GM12878 (cell line): ENCODE data around the gene FAM120A.

ENCODE experiments used
- CTCF ChIP-seq, 3 experiments: IDR thresholded peaks in 2 of 3; conservative IDR thresholded peaks in 1 of 3; 2 replicates each; pipeline ENCODE4 v1.5.1; 2011; ENCODE audit warnings: low read depth in 3 of 3, low read length in 3 of 3, mild to moderate bottlenecking in 3 of 3, control low read depth in 2 of 3, moderate library complexity in 2 of 3, inconsistent platforms in 1 of 3, mixed read lengths in 1 of 3; ENCODE audit not compliant: control insufficient read depth in 2 of 3, insufficient read depth in 1 of 3; ENCODE audit errors: extremely low read depth in 1 of 3
- MXI1 ChIP-seq: fragments of 150-350 bp; IDR thresholded peaks from 2 replicates; pipeline ENCODE4 v1.6.1; 2011; ENCODE audit warnings: low read depth, mild to moderate bottlenecking, inconsistent platforms, low read length, improper control_type of control experiment
- NFXL1 ChIP-seq: fragments of 450-650 bp; IDR thresholded peaks from 2 replicates; pipeline ENCODE4 v1.6.1; 2017; ENCODE audit warnings: antibody characterized with exemption, mild to moderate bottlenecking, borderline replicate concordance
- REST ChIP-seq: IDR thresholded peaks from 2 replicates; pipeline ENCODE4 v1.6.1; 2012; ENCODE audit warnings: mild to moderate bottlenecking, low read depth, low read length
- RFX5 ChIP-seq: IDR thresholded peaks from 2 replicates; pipeline ENCODE4 v1.6.1; 2011; ENCODE audit warnings: low read depth, low read length, improper control_type of control experiment
- SPI1 ChIP-seq: IDR thresholded peaks from 2 replicates; pipeline ENCODE4 v1.6.1; 2011; ENCODE audit warnings: low read depth, mild to moderate bottlenecking, low read length, moderate library complexity, borderline replicate concordance; ENCODE audit not compliant: insufficient read depth

GRCh38 chr9:93536167-93536566 lies 84.7 kb downstream of the FAM120A start:
- no peak for TF ChIP-seq NFXL1
- TF ChIP-seq MXI1 = no peak
- no peak for TF ChIP-seq SPI1
- TF ChIP-seq CTCF (IDR thresholded peaks at IDR 0.05 in 2 of 3, conservative IDR thresholded peaks at IDR 0.05 in 1 of 3; ENCODE audit: control insufficient read depth in 2 of 3, extremely low read depth in 1 of 3, insufficient read depth in 1 of 3, low read depth in 3 of 3, low read length in 3 of 3) = no peak
- no peak for TF ChIP-seq RFX5
- no peak for TF ChIP-seq REST
